T-helper 2 cell treated with Interferon-gamma antibody and Interleukin-4, amounts not matched to agents 5 μg/mL and 100 μg/mL, for 36 hours (primary cell): ENCODE results near the gene SLC18B1.
"Not testable (repeated sequence)": the region's sequence is repeated elsewhere in the genome, so short reads cannot be mapped to it uniquely, and the experiment has no call there.

Experiments used
- DNase-seq: peaks from one replicate; pipeline ENCODE4 v3.0.0; 2021; ENCODE audit warnings: low spot score
- H3K27ac Mint-ChIP-seq: one replicate; pipeline ENCODE4 v1.8.0; 2021; ENCODE audit warnings: mild to moderate bottlenecking, mixed read lengths
- H3K27me3 Mint-ChIP-seq: one replicate; pipeline ENCODE4 v1.8.0; 2021; ENCODE audit warnings: low read depth, mixed read lengths
- H3K36me3 Mint-ChIP-seq: one replicate; pipeline ENCODE4 v1.8.0; 2021; ENCODE audit warnings: low read depth, mixed read lengths
- H3K4me1 Mint-ChIP-seq: one replicate; pipeline ENCODE4 v1.8.0; 2021; ENCODE audit warnings: low read depth, mixed read lengths
- H3K4me3 Mint-ChIP-seq: one replicate; pipeline ENCODE4 v1.8.0; 2022; ENCODE audit warnings: mild to moderate bottlenecking, moderate library complexity, mixed read lengths
- H3K9me3 Mint-ChIP-seq: one replicate; pipeline ENCODE4 v1.8.0; 2021; ENCODE audit warnings: mixed read lengths

The SLC18B1 gene

GRCh38 chr6:132780770-132781371, 17.6 kb downstream of the SLC18B1 start:
- Mint-ChIP-seq H3K36me3 (peaks cover 5% of the 10 kb centered on the region), H3K27ac (no peak overlapping the region), H3K27me3 (no peaks in the 10 kb centered on the region), H3K4me3 (no peak overlapping the region), H3K9me3 (no peaks in the 10 kb centered on the region), H3K4me1 (no peaks in the 10 kb centered on the region)
- DNase-seq, result no peak

GRCh38 chr6:132777881-132778280, 20.6 kb downstream of the SLC18B1 start:
- DNase-seq, H3K9me3 Mint-ChIP-seq, H3K36me3 Mint-ChIP-seq, H3K27me3 Mint-ChIP-seq, H3K27ac Mint-ChIP-seq, H3K4me1 Mint-ChIP-seq, H3K4me3 Mint-ChIP-seq: not testable (repeated sequence)

DNA sequence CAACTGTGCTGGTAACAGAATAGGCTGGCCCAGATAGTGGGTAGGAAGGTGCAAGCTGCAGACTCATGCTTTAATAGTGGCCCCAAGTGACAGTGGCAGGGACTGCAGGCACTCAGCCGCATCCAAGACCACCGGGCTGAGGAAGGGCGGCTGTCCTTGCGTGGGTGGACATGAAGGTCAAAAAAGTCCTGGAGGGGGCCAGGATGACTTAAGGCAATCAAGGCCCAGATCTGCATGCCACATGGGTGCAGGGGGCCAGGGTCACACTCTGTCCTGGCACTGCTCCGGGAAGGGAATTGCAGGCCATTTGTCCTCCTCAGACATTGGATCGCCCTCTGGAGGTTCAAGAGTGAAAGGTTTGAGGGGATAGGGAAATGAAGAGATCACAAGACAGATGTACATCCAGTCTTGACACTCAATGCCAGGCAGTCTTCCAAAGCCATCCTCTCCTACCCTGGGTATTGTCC, 30.4 kb downstream of the SLC18B1 start:
- Mint-ChIP-seq H3K27ac (no peak overlapping the region), H3K27me3 (no peaks in the 10 kb centered on the region), H3K36me3 (peaks cover 8% of the 10 kb centered on the region), H3K9me3 (no peaks in the 10 kb centered on the region), H3K4me3 (no peak overlapping the region), H3K4me1 (peaks cover 15% of the 10 kb centered on the region)
- DNase-seq, result peak; percentile 14

DNA sequence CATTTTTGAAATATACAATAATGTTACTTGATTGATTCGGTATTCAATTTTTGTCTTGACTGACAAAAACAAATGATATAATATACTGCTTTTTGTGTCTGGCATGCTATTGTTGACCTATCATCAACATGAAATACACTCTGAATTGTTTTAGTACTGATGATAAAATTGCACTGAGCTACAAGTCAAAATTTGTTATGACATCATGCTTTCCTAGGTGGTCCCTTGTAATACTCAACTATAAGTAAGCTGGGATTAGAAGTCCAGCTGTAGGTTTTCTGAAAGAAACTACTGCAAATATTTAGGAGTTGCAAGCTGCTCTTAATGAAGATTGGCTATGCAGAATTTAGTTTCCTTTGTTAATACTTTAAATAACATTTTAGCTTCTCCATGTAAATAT, 32.9 kb downstream of the SLC18B1 start:
- Mint-ChIP-seq H3K4me1 (peaks cover 28% of the 10 kb centered on the region), H3K27ac (no peak overlapping the region), H3K9me3 (no peaks in the 10 kb centered on the region), H3K36me3 (peaks cover 6% of the 10 kb centered on the region), H3K4me3 (no peak overlapping the region), H3K27me3 (no peaks in the 10 kb centered on the region)
- no peak for DNase-seq

DNA sequence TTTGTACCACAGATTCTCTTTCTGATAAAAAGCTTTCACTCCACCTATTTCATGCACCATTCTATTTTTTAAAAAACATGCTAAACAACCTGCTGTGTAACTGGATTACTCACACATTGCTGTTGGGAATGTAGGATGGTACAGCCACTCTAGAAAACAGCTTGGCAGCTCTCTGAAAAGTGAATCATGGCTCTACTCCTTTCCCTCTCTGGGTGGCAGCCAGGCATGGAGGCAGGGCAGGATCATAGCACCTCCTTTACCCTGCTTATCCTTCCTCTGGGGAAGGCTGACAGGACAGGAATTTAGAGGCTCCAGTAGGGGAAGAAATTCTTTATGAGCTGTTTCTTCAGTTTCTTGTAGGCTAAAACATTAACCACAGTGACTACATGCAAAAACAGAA, 34.1 kb downstream of the SLC18B1 start:
- Mint-ChIP-seq H3K27me3 (no peaks in the 10 kb centered on the region), H3K36me3 (peaks cover 2% of the 10 kb centered on the region), H3K4me3 (no peak overlapping the region), H3K27ac (no peak overlapping the region), H3K9me3 (no peaks in the 10 kb centered on the region), H3K4me1 (peaks cover 29% of the 10 kb centered on the region)
- DNase-seq, result no peak

DNA sequence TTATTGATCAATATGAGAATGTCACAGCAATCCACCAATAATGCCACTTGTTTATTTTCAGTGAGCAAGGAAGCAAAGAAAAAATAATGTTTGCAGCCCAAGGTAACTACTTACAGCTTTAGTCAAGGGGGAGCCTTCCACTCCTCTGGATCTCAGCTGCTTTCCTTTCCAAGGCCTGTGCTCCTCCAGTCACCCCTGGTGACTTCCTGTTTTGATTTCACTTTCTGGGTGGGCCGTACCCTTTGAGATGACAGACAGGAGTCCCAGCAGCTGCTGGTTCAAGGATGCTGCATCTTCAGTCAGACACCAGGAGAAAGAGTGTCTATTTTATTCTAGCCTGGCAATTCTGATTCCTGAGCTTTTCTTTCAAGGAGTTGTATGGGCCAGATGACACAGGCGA, 35.2 kb downstream of the SLC18B1 start:
- H3K36me3 Mint-ChIP-seq, result peaks cover 2% of the 10 kb centered on the region
- peak overlapping the region; percentile 58 for H3K27ac Mint-ChIP-seq
- DNase-seq, result peak; percentile 36
- peak overlapping the region; percentile 77 for H3K4me3 Mint-ChIP-seq
- H3K27me3 Mint-ChIP-seq, result no peaks in the 10 kb centered on the region
- no peaks in the 10 kb centered on the region for H3K9me3 Mint-ChIP-seq
- peaks cover 29% of the 10 kb centered on the region for H3K4me1 Mint-ChIP-seq

GRCh38 chr6:132760256-132760655, 38.2 kb downstream of the SLC18B1 start:
- Mint-ChIP-seq H3K27me3 (no peaks in the 10 kb centered on the region), H3K4me3 (no peak overlapping the region), H3K4me1 (peaks cover 27% of the 10 kb centered on the region), H3K27ac (no peak overlapping the region), H3K9me3 (no peaks in the 10 kb centered on the region), H3K36me3 (peaks cover 7% of the 10 kb centered on the region)
- DNase-seq, result no peak

DNA sequence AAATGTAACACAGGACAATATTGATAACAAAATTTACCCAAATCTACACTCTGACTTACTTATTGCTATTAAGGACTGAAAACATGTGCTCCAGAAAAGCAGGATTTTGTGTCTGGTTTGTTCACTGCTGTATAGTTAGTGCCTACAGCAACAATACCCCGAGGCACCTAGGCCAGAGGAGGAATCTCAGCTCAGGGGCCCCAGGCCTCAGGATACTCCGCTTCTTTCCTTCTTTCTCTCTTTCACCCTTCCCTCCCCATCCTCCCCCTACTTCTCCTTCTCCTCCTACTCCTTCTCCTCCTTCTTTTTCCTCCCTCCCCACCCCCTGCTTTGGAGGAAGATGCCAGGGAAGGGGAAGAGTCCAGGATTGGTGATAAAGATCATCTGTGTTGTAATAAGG, 39.7 kb downstream of the SLC18B1 start:
- H3K36me3 Mint-ChIP-seq, result peaks cover 7% of the 10 kb centered on the region
- no peaks in the 10 kb centered on the region for H3K27me3 Mint-ChIP-seq
- no peak overlapping the region for H3K27ac Mint-ChIP-seq
- H3K4me3 Mint-ChIP-seq, result no peak overlapping the region
- no peaks in the 10 kb centered on the region for H3K9me3 Mint-ChIP-seq
- DNase-seq, result no peak
- peaks cover 20% of the 10 kb centered on the region for H3K4me1 Mint-ChIP-seq

GRCh38 chr6:132752255-132752654, 46.2 kb downstream of the SLC18B1 start:
- no peaks in the 10 kb centered on the region for H3K9me3 Mint-ChIP-seq
- H3K27me3 Mint-ChIP-seq, result no peaks in the 10 kb centered on the region
- peaks cover 17% of the 10 kb centered on the region for H3K4me1 Mint-ChIP-seq
- H3K36me3 Mint-ChIP-seq, result peaks cover 33% of the 10 kb centered on the region
- DNase-seq, result no peak
- H3K4me3 Mint-ChIP-seq, result no peak overlapping the region
- H3K27ac Mint-ChIP-seq, result no peak overlapping the region

DNA sequence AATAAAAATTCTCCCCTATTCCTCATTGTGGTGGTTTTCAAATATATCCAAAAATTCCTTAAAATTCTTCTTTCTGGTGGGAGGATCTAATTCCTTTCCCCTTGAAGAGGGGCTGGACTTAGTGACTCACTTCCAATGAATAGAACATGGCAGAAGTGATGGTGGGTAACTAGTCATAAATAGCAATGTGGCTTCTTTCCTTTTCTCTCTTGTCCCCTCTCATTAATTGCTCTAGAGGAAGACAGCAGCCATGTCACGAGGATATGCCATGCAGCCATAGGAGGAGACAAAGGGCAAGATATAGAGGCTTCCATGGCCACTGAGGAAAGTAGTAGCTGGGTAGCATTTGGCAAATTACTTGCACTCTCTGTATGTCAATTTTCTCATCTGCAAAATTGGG, 46.6 kb downstream of the SLC18B1 start:
- no peak overlapping the region for H3K27ac Mint-ChIP-seq

GRCh38 chr6:132751306-132751705, 47.1 kb downstream of the SLC18B1 start:
- no peaks in the 10 kb centered on the region for H3K27me3 Mint-ChIP-seq
- no peak overlapping the region for H3K4me3 Mint-ChIP-seq
- H3K36me3 Mint-ChIP-seq, result peaks cover 40% of the 10 kb centered on the region
- no peaks in the 10 kb centered on the region for H3K9me3 Mint-ChIP-seq
- H3K4me1 Mint-ChIP-seq, result peaks cover 22% of the 10 kb centered on the region
- H3K27ac Mint-ChIP-seq, result peak overlapping the region; percentile 31
- DNase-seq, result no peak

More for the DNA sequence above, 46.6 kb downstream of the SLC18B1 start:
- Mint-ChIP-seq H3K9me3 (no peaks in the 10 kb centered on the region), H3K4me3 (no peak overlapping the region), H3K4me1 (peaks cover 19% of the 10 kb centered on the region), H3K36me3 (peaks cover 36% of the 10 kb centered on the region), H3K27me3 (no peaks in the 10 kb centered on the region)
- DNase-seq, result no peak

GRCh38 chr6:132750455-132751248, 47.8 kb downstream of the SLC18B1 start:
- no peaks in the 10 kb centered on the region for H3K9me3 Mint-ChIP-seq
- H3K36me3 Mint-ChIP-seq, result peaks cover 39% of the 10 kb centered on the region
- H3K4me3 Mint-ChIP-seq, result no peak overlapping the region
- DNase-seq, result no peak
- H3K27me3 Mint-ChIP-seq, result no peaks in the 10 kb centered on the region
- H3K4me1 Mint-ChIP-seq, result peaks cover 22% of the 10 kb centered on the region
- H3K27ac Mint-ChIP-seq, result peak overlapping the region; percentile 73

DNA sequence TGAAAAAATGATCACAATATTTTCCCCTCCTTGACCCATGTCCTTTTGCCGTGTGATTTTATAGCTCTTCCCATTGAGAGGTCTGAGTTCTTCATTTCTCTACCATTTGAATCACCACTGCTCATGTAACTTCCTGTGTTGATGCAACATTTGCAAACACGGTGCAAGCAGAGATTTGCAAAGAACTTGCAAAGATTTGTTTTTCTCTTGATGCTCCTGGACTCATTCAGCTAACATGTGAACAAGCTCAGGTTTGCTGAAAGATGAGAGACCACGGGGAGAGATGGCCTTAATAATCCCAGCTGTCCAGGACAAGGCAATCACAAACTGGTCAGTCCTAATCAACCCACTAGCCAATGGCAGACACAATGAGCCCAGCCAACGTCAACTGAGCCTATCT, 49.3 kb downstream of the SLC18B1 start:
- Mint-ChIP-seq H3K4me1 (peaks cover 22% of the 10 kb centered on the region), H3K36me3 (peaks cover 46% of the 10 kb centered on the region), H3K27ac (peak overlapping the region; percentile 8), H3K9me3 (no peaks in the 10 kb centered on the region), H3K4me3 (no peak overlapping the region), H3K27me3 (no peaks in the 10 kb centered on the region)
- no peak for DNase-seq

DNA sequence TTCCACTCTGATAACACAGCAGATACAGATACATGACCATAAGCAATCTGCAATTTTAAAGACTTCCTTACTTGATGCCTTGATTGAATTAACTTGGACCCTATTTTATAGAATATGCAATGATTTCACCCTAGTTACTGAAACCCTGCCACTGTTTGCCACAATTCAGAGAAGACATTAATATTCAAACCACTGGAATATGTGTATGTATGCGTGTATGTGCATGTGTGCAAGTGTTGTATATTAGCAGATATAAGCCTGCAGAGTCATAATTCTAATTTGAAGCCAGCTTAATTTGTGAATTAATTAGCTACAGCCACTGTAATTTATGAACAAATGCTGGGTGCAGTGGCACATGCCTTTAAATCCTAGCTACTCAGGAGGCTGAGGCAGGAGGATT, 50.0 kb downstream of the SLC18B1 start:
- Mint-ChIP-seq H3K4me1 (peaks cover 22% of the 10 kb centered on the region), H3K4me3 (no peak overlapping the region), H3K27ac (no peak overlapping the region), H3K27me3 (no peaks in the 10 kb centered on the region), H3K9me3 (no peaks in the 10 kb centered on the region), H3K36me3 (peaks cover 51% of the 10 kb centered on the region)
- no peak for DNase-seq
